Endothelial cell of umbilical vein (primary cell): ENCODE results near the gene MARF1. TPM values are rescaled to one million over a fixed set of nuclear protein-coding genes. Genes with fewer than 3 reads are reported as not detected.

ENCODE experiments used
- BruUV-seq: library from RNA; stranded (reverse); fragments of 400-500 nt; replicated peaks from 2 replicates; lab custom pipeline; 2021; lab: Mats Ljungman, UMichigan
- CTCF ChIA-PET: fragments of 300-600, 350-600 bp; sonication (Branson Sonifier 250); formaldehyde crosslinking; loops from one replicate; lab custom pipeline; 2021; ENCODE audit warnings: antibody characterized with exemption, inconsistent platforms; lab: Charles Lee
- POLR2A ChIA-PET: fragments of 300-600, 350-600 bp; sonication (Branson Sonifier 250); formaldehyde crosslinking; loops from one replicate; lab custom pipeline; 2021; ENCODE audit warnings: antibody characterized with exemption, inconsistent platforms; lab: Charles Lee
- DNase-seq: peaks from one replicate; pipeline ENCODE4 v3.0.0-alpha.2; 2011; ENCODE audit warnings: low read depth, low spot score
- FAIRE-seq: peaks from 2 replicates; lab custom pipeline; 2011; peaks lifted over from hg19 to GRCh38; lab: Jason Lieb, UNC
- H2AFZ ChIP-seq: 2 replicates; pipeline ENCODE4 v1.6.0; 2012; ENCODE audit warnings: low read depth, low read length, control low read depth, inconsistent platforms
- H3K27ac ChIP-seq: 2 replicates; pipeline ENCODE4 v1.5.1; 2011; ENCODE audit warnings: low read depth, mild to moderate bottlenecking, control low read depth, low read length, moderate library complexity; ENCODE audit not compliant: insufficient read depth
- H3K27me3 ChIP-seq, 2 experiments: 2 replicates each; pipeline versions ENCODE4 v1.6.0 to v1.6.1; 2011; ENCODE audit warnings: low read length in 2 of 2, mixed read lengths in 1 of 2; ENCODE audit not compliant: control insufficient read depth in 2 of 2, insufficient read depth in 2 of 2
- H3K36me3 ChIP-seq, 2 experiments: 2 replicates in 1 of 2; 3 replicates in 1 of 2; pipeline ENCODE4 v1.5.1; 2011; ENCODE audit warnings: low read length in 2 of 2, mild to moderate bottlenecking in 1 of 2, moderate library complexity in 1 of 2; ENCODE audit not compliant: control insufficient read depth in 2 of 2, insufficient read depth in 2 of 2; ENCODE audit errors: extremely low read depth in 1 of 2
- H3K4me1 ChIP-seq: 3 replicates; pipeline ENCODE4 v1.5.1; 2011; ENCODE audit warnings: mild to moderate bottlenecking, low read length; ENCODE audit not compliant: control insufficient read depth, insufficient read depth; ENCODE audit errors: extremely low read depth
- H3K4me2 ChIP-seq: 2 replicates; pipeline ENCODE4 v1.6.1; 2011; ENCODE audit warnings: low read length, control low read depth, mixed read lengths; ENCODE audit not compliant: insufficient read depth
- H3K4me3 ChIP-seq, 3 experiments: fragments of 200-600 bp in 1 of 3; sonication (generic), shearing (Covaris generic) in 1 of 3; replicated peaks in 1 of 3; 2 replicates each; pipeline ENCODE4 v1.5.1; 2011 to 2016; ENCODE audit warnings: control low read depth in 3 of 3, low read length in 3 of 3, mild to moderate bottlenecking in 2 of 3, inconsistent platforms in 1 of 3, low read depth in 1 of 3, moderate library complexity in 1 of 3; ENCODE audit not compliant: insufficient read depth in 1 of 3
- H3K79me2 ChIP-seq: 2 replicates; pipeline ENCODE4 v1.6.0; 2012; ENCODE audit warnings: low read length, inconsistent platforms; ENCODE audit not compliant: control insufficient read depth, insufficient read depth
- H3K9ac ChIP-seq: replicated peaks from 2 replicates; pipeline ENCODE3; 2011; ENCODE audit warnings: low read length, control low read depth; ENCODE audit not compliant: insufficient read depth; ENCODE audit errors: extremely low read depth
- H3K9me1 ChIP-seq: replicated peaks from 3 replicates; pipeline ENCODE4 v1.6.0; 2011; ENCODE audit warnings: mild to moderate bottlenecking, low read length; ENCODE audit not compliant: control insufficient read depth, insufficient read depth; ENCODE audit errors: extremely low read depth
- H3K9me3 ChIP-seq: replicated peaks from 2 replicates; pipeline ENCODE4 v1.5.1; 2012; ENCODE audit warnings: low read length, inconsistent platforms; ENCODE audit not compliant: control insufficient read depth, insufficient read depth
- H4K20me1 ChIP-seq: replicated peaks from 2 replicates; pipeline ENCODE3; 2011; ENCODE audit warnings: mild to moderate bottlenecking, low read length; ENCODE audit not compliant: control insufficient read depth, insufficient read depth; ENCODE audit errors: extremely low read depth
- EZH2 ChIP-seq: IDR thresholded peaks from 2 replicates; pipeline ENCODE4 v1.6.1; 2012; ENCODE audit warnings: borderline replicate concordance, low read depth, mild to moderate bottlenecking, moderate library complexity, low read length, inconsistent platforms; ENCODE audit not compliant: severe bottlenecking
- FOS ChIP-seq: IDR thresholded peaks from 2 replicates; pipeline ENCODE4 v1.6.1; 2011; ENCODE audit warnings: mild to moderate bottlenecking, low read length, moderate library complexity, borderline replicate concordance; ENCODE audit not compliant: insufficient read depth
- GATA2 ChIP-seq: IDR thresholded peaks from 2 replicates; pipeline ENCODE4 v1.7.0; 2011; ENCODE audit warnings: low read depth, mild to moderate bottlenecking, moderate library complexity, mixed read lengths, low read length; ENCODE audit not compliant: insufficient read length, insufficient read depth
- JUN ChIP-seq: IDR thresholded peaks from 2 replicates; pipeline ENCODE4 v1.6.1; 2011; ENCODE audit warnings: borderline replicate concordance, low read depth; ENCODE audit not compliant: insufficient read length, insufficient read depth
- MYC ChIP-seq: IDR thresholded peaks from one replicate; pipeline ENCODE4 v1.6.1; 2011; ENCODE audit warnings: mild to moderate bottlenecking, low read depth, low read length
- POLR2A ChIP-seq: IDR thresholded peaks from 2 replicates; pipeline ENCODE4 v1.6.1; 2012; ENCODE audit warnings: low read depth, mild to moderate bottlenecking, control low read depth, low read length
- POLR2AphosphoS5 ChIP-seq: IDR thresholded peaks from 2 replicates; pipeline ENCODE4 v1.6.1; 2012; ENCODE audit warnings: low read depth, mild to moderate bottlenecking, control low read depth, low read length, moderate library complexity; ENCODE audit not compliant: insufficient read depth
- dilution Hi-C: fragments of 300-500 bp; cut with MboI; formaldehyde crosslinking; loops from one replicate; pipeline ENCODE4 v1.15.0; 2019; ENCODE audit warnings: low sequenced_read_pairs; ENCODE audit not compliant: extremely low pct_ligation_motif_present
- intact Hi-C: fragments of 100-400 bp; cut with micrococcal nuclease; formaldehyde crosslinking; loops from one replicate; pipeline ENCODE4 v1.10.0; 2022
- polyA plus RNA-seq, 4 experiments: library from polyadenylated mRNA; depleted of rRNA in 3 of 4; stranded (reverse) in 3 of 4; unstranded in 1 of 4; fragments of >200 nt; gene quantifications; 2 replicates each; pipeline versions ENCODE4 v1.2.1 to v1.2.3, GENCODE V29; 2011 to 2012; ENCODE audit warnings: missing spikeins in 1 of 4
- total RNA-seq: library from RNA; stranded (reverse); gene quantifications from 2 replicates; pipeline ENCODE4 v1.2.3, GENCODE V29; 2021
- TF ChIP-seq, protein P1 (sequence below): IDR thresholded peaks from 2 replicates; pipeline ENCODE4 v1.6.1; 2011; ENCODE audit not compliant: insufficient read depth, insufficient read length
- TF ChIP-seq, protein P2 (sequence below), 2 donors: IDR thresholded peaks; 1 replicate in 1 of 2; 2 replicates in 1 of 2; pipeline ENCODE4 v1.5.1; 2011; ENCODE audit warnings: low read length in 2 of 2, mild to moderate bottlenecking in 2 of 2, moderate library complexity in 2 of 2, control low read depth in 1 of 2, inconsistent platforms in 1 of 2, low read depth in 1 of 2; ENCODE audit not compliant: insufficient read depth in 1 of 2; ENCODE audit errors: extremely low read depth in 1 of 2

The MARF1 gene
- total and polyA plus RNA-seq, 2 donors (not counting 3 experiments of a cell fraction or from before 2014, with no cell fraction given), result 14.6 to 58.5 TPM

- no TSS peak for BruUV-seq
- Histone ChIP-seq H3K9me3 (no peaks in the 10 kb centered on the region), H4K20me1 (no peaks in the 10 kb centered on the region), H3K9me1 (no peaks in the 10 kb centered on the region), H3K9ac (no peak overlapping the region), H3K27me3 (no peaks in the 10 kb centered on the region), H3K79me2 (no peaks in the 10 kb centered on the region), H3K4me2 (no peak overlapping the region), H3K27ac (no peak overlapping the region), H2AFZ (no peak overlapping the region), H3K4me1 (peaks cover 15% of the 10 kb centered on the region), H3K36me3 (no peaks in the 10 kb centered on the region), H3K4me3 (no peak overlapping the region)
- ChIA-PET POLR2A (no interaction called here), CTCF (no interaction called here)
- DNase-seq (no peak), FAIRE-seq (no peak)
- dilution Hi-C loops, result no loop called here
- TF ChIP-seq JUN, result no peak
- TF ChIP-seq, protein P1, sequence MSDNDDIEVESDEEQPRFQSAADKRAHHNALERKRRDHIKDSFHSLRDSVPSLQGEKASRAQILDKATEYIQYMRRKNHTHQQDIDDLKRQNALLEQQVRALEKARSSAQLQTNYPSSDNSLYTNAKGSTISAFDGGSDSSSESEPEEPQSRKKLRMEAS, result no peak
- TF ChIP-seq POLR2AphosphoS5, result no peak
- TF ChIP-seq, protein P2, sequence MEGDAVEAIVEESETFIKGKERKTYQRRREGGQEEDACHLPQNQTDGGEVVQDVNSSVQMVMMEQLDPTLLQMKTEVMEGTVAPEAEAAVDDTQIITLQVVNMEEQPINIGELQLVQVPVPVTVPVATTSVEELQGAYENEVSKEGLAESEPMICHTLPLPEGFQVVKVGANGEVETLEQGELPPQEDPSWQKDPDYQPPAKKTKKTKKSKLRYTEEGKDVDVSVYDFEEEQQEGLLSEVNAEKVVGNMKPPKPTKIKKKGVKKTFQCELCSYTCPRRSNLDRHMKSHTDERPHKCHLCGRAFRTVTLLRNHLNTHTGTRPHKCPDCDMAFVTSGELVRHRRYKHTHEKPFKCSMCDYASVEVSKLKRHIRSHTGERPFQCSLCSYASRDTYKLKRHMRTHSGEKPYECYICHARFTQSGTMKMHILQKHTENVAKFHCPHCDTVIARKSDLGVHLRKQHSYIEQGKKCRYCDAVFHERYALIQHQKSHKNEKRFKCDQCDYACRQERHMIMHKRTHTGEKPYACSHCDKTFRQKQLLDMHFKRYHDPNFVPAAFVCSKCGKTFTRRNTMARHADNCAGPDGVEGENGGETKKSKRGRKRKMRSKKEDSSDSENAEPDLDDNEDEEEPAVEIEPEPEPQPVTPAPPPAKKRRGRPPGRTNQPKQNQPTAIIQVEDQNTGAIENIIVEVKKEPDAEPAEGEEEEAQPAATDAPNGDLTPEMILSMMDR (IDR thresholded peaks at IDR 0.05; ENCODE audit: extremely low read depth in 1 of 2, insufficient read depth in 1 of 2, low read depth in 1 of 2, low read length in 2 of 2), result no peak
- TF ChIP-seq FOS, result no peak
- no peak for TF ChIP-seq GATA2
- TF ChIP-seq POLR2A, result no peak
- no peak for TF ChIP-seq MYC
- no peak for TF ChIP-seq EZH2
- intact Hi-C loops, result no loop called here
These were observed 59.4 kb downstream of the MARF1 start for GRCh38 chr16:15583526-15583925.
